ENCODE results near the gene SRSF11. TPM values are rescaled to one million over a fixed set of nuclear protein-coding genes. Genes with fewer than 3 reads are reported as not detected.

SRSF11 gene
- total and polyA plus RNA-seq, 9 donors = 113 to 195 (median 150) TPM

- intact Hi-C loops (cut with DNase I) = no loop called here
- Histone ChIP-seq H3K27me3 (no peaks in the 10 kb centered on the region), H3K9me3 (no peaks in the 10 kb centered on the region), H3K4me3 (no peak overlapping the region), H3K27ac (no peak overlapping the region), H3K36me3 (no peaks in the 10 kb centered on the region), H3K4me1 (ENCODE audit: insufficient read depth) (no peaks in the 10 kb centered on the region)
- TF ChIP-seq CTCF (IDR thresholded peaks at IDR 0.05) = no peak
- no peak for TF ChIP-seq POLR2A (IDR thresholded peaks at IDR 0.05)
- TF ChIP-seq EP300 (IDR thresholded peaks at IDR 0.05) = no peak
- 95 to 97% (median 96%) methylated on average over 4 of the region's 4 CpGs for WGBS, 3 donors
- no peak for DNase-seq
Measured at GRCh38 chr1:70200065-70200464, 21.1 kb upstream of the SRSF11 start.

- no peak for DNase-seq
- Histone ChIP-seq H3K9me3 (no peaks in the 10 kb centered on the region), H3K27ac (no peak overlapping the region), H3K27me3 (no peaks in the 10 kb centered on the region), H3K4me3 (no peak overlapping the region), H3K36me3 (no peaks in the 10 kb centered on the region), H3K4me1 (ENCODE audit: insufficient read depth) (peaks cover 5% of the 10 kb centered on the region)
- no peak for TF ChIP-seq EP300 (IDR thresholded peaks at IDR 0.05)
- TF ChIP-seq POLR2A (IDR thresholded peaks at IDR 0.05) = no peak
- TF ChIP-seq CTCF (IDR thresholded peaks at IDR 0.05) = no peak
- 64 to 66% (median 66%) methylated on average over 2 of the region's 2 CpGs for WGBS, 3 donors
- intact Hi-C loops (cut with DNase I) = no loop called here
Measured at GRCh38 chr1:70202173-70202758, 18.9 kb upstream of the SRSF11 start.

GRCh38 chr1:70204139-70204538, 17.0 kb upstream of the SRSF11 start:
- H3K4me1 ChIP-seq (ENCODE audit: insufficient read depth) = peaks cover 6% of the 10 kb centered on the region
- H3K4me3 ChIP-seq = peak overlapping the region; percentile 88
- DNase-seq = no peak
- H3K9me3 ChIP-seq = no peaks in the 10 kb centered on the region
- TF ChIP-seq EP300 (IDR thresholded peaks at IDR 0.05) = no peak
- TF ChIP-seq CTCF (IDR thresholded peaks at IDR 0.05) = no peak
- TF ChIP-seq POLR2A (IDR thresholded peaks at IDR 0.05) = no peak
- intact Hi-C loops (cut with DNase I) = no loop called here
- H3K27me3 ChIP-seq = no peaks in the 10 kb centered on the region
- no peaks in the 10 kb centered on the region for H3K36me3 ChIP-seq
- WGBS, 3 donors = 92 to 95% (median 95%) methylated on average over 1 of the region's 1 CpG
- H3K27ac ChIP-seq = no peak overlapping the region

GRCh38 chr1:70204600-70204999, 16.6 kb upstream of the SRSF11 start:
- Histone ChIP-seq H3K27me3 (no peaks in the 10 kb centered on the region), H3K4me1 (ENCODE audit: insufficient read depth) (peaks cover 6% of the 10 kb centered on the region), H3K4me3 (peak overlapping the region; percentile 88), H3K27ac (peak overlapping the region in 1 of 2 donors; percentile 82), H3K36me3 (no peaks in the 10 kb centered on the region), H3K9me3 (no peaks in the 10 kb centered on the region)
- no peak for TF ChIP-seq EP300 (IDR thresholded peaks at IDR 0.05)
- TF ChIP-seq CTCF (IDR thresholded peaks at IDR 0.05) = no peak
- TF ChIP-seq POLR2A (IDR thresholded peaks at IDR 0.05) = no peak
- 0 to 2% (median 0%) methylated on average over 4 of the region's 4 CpGs for WGBS, 3 donors
- no peak for DNase-seq
- intact Hi-C loops (cut with DNase I) = no loop called here
